Panc1 (cell line): Measurements from ENCODE around the gene TDRD1. TPM values are rescaled to one million over a fixed set of nuclear protein-coding genes. Genes with fewer than 3 reads are reported as not detected.

Experiments
- ATAC-seq: fragments of 200-7000 bp; cut with Tn5 transposase; 2 replicates; pipeline ENCODE4 v1.9.1; 2020; ENCODE audit warnings: mild to moderate bottlenecking, moderate library complexity
- BruUV-seq: library from RNA; stranded (reverse); fragments of 400-500 nt; replicated peaks from 2 replicates; lab custom pipeline; 2021; lab: Mats Ljungman, UMichigan
- CTCF ChIA-PET: fragments of 300-600 bp; sonication (Branson Sonifier 250); formaldehyde crosslinking; loops from one replicate; lab custom pipeline; 2022; ENCODE audit warnings: antibody characterized with exemption; lab: Charles Lee
- POLR2A ChIA-PET: fragments of 300-600 bp; sonication (Branson Sonifier 250); formaldehyde crosslinking; loops from one replicate; lab custom pipeline; 2022; ENCODE audit warnings: antibody characterized with exemption; lab: Charles Lee
- DNase-seq: peaks from one replicate; pipeline ENCODE4 v3.0.0-alpha.2; 2010; ENCODE audit warnings: low read depth, low spot score
- H3K27ac ChIP-seq: 2 replicates; pipeline ENCODE4 v1.5.1; 2011; ENCODE audit warnings: mild to moderate bottlenecking, low read length, inconsistent platforms
- H3K27me3 ChIP-seq: fragments of 200-500 bp; sonication (Bioruptor generic); 2 replicates; pipeline ENCODE4 v1.6.0; 2014; ENCODE audit warnings: low read length, inconsistent platforms; ENCODE audit not compliant: control insufficient read depth, insufficient read depth
- H3K36me3 ChIP-seq: fragments of 200-500 bp; sonication (Bioruptor generic); 2 replicates; pipeline ENCODE4 v1.5.1; 2014; ENCODE audit warnings: inconsistent platforms, mild to moderate bottlenecking, low read length, moderate library complexity; ENCODE audit not compliant: control insufficient read depth, insufficient read depth
- H3K4me1 ChIP-seq: 2 replicates; pipeline ENCODE4 v1.5.1; 2011; ENCODE audit warnings: inconsistent platforms, mild to moderate bottlenecking, low read length, moderate library complexity; ENCODE audit not compliant: control insufficient read depth, insufficient read depth
- H3K4me3 ChIP-seq, 2 experiments: 2 replicates each; pipeline ENCODE4 v1.5.1; 2011 to 2012; ENCODE audit warnings: low read depth in 2 of 2, low read length in 2 of 2, mild to moderate bottlenecking in 2 of 2, inconsistent platforms in 1 of 2, moderate library complexity in 1 of 2
- H3K9me3 ChIP-seq: fragments of 200-500 bp; sonication (Bioruptor generic); 2 replicates; pipeline ENCODE4 v1.5.1; 2014; ENCODE audit warnings: low read depth, mild to moderate bottlenecking, inconsistent platforms, low read length, moderate library complexity; ENCODE audit not compliant: control insufficient read depth, insufficient read depth
- POLR2AphosphoS5 ChIP-seq: IDR thresholded peaks from 2 replicates; pipeline ENCODE4 v1.6.1; 2012; ENCODE audit warnings: mild to moderate bottlenecking, low read depth, low read length, moderate library complexity
- SIN3A ChIP-seq: IDR thresholded peaks from 2 replicates; pipeline ENCODE4 v1.6.1; 2012; ENCODE audit warnings: low read depth, mild to moderate bottlenecking, low read length, moderate library complexity, borderline replicate concordance; ENCODE audit not compliant: insufficient read depth
- TCF7L2 ChIP-seq: IDR thresholded peaks from 2 replicates; pipeline ENCODE4 v1.6.1; 2011; ENCODE audit warnings: mild to moderate bottlenecking, low read depth, low read length, inconsistent platforms
- in situ Hi-C: cut with HindIII; loops from 2 replicates; pipeline ENCODE4 v1.10.0; 2016; ENCODE audit warnings: low sequenced_read_pairs, low pct_unique_long_range_greater_than_20kb
- intact Hi-C: fragments of 100-400 bp; cut with micrococcal nuclease; formaldehyde crosslinking; loops from one replicate; pipeline ENCODE4 v1.10.0; 2022; ENCODE audit not compliant: unreplicated experiment
- total RNA-seq: library from RNA; stranded (reverse); gene quantifications from one replicate; pipeline ENCODE4 v1.2.1, GENCODE V29; 2021; ENCODE audit not compliant: unreplicated experiment
- TF ChIP-seq, protein P1 (sequence below): fragments of 450-650 bp; IDR thresholded peaks from 2 replicates; pipeline ENCODE4 v1.5.1; 2017; ENCODE audit warnings: mild to moderate bottlenecking
- TF ChIP-seq, protein P2 (sequence below), 2 experiments: IDR thresholded peaks; 2 replicates each; pipeline ENCODE4 v1.6.1; 2011 to 2012; ENCODE audit warnings: low read depth in 2 of 2, control low read depth in 1 of 2, low read length in 1 of 2, mild to moderate bottlenecking in 1 of 2, moderate library complexity in 1 of 2; ENCODE audit not compliant: insufficient read depth in 1 of 2

Gene TDRD1
- total RNA-seq, 1 experiment from 2014 or later = not detected

DNA sequence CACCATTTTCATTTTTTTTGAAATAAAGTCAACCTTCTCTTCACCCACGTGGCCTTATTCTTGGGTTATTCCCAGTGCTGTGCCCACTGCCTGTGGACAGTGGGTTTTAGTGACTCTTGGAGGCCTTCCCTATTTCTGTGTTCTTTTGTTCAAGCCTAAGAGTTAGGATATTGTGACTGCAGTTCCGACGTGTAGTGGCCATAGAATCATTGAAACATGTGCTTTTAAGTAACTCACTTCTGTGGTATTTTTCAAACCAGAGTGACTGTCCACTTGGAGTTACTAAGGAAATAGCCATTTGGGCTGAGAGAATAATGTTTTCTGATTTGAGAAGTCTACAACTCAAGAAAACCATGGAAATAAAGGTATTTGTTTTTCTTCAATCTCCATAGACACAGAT lies 23.7 kb downstream of the TDRD1 start:
- H3K4me3 ChIP-seq = no peak overlapping the region
- TF ChIP-seq TCF7L2 (no peak), POLR2AphosphoS5 (no peak), SIN3A (no peak)
- TF ChIP-seq, protein P1, sequence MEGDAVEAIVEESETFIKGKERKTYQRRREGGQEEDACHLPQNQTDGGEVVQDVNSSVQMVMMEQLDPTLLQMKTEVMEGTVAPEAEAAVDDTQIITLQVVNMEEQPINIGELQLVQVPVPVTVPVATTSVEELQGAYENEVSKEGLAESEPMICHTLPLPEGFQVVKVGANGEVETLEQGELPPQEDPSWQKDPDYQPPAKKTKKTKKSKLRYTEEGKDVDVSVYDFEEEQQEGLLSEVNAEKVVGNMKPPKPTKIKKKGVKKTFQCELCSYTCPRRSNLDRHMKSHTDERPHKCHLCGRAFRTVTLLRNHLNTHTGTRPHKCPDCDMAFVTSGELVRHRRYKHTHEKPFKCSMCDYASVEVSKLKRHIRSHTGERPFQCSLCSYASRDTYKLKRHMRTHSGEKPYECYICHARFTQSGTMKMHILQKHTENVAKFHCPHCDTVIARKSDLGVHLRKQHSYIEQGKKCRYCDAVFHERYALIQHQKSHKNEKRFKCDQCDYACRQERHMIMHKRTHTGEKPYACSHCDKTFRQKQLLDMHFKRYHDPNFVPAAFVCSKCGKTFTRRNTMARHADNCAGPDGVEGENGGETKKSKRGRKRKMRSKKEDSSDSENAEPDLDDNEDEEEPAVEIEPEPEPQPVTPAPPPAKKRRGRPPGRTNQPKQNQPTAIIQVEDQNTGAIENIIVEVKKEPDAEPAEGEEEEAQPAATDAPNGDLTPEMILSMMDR = no peak
- TF ChIP-seq, protein P2, sequence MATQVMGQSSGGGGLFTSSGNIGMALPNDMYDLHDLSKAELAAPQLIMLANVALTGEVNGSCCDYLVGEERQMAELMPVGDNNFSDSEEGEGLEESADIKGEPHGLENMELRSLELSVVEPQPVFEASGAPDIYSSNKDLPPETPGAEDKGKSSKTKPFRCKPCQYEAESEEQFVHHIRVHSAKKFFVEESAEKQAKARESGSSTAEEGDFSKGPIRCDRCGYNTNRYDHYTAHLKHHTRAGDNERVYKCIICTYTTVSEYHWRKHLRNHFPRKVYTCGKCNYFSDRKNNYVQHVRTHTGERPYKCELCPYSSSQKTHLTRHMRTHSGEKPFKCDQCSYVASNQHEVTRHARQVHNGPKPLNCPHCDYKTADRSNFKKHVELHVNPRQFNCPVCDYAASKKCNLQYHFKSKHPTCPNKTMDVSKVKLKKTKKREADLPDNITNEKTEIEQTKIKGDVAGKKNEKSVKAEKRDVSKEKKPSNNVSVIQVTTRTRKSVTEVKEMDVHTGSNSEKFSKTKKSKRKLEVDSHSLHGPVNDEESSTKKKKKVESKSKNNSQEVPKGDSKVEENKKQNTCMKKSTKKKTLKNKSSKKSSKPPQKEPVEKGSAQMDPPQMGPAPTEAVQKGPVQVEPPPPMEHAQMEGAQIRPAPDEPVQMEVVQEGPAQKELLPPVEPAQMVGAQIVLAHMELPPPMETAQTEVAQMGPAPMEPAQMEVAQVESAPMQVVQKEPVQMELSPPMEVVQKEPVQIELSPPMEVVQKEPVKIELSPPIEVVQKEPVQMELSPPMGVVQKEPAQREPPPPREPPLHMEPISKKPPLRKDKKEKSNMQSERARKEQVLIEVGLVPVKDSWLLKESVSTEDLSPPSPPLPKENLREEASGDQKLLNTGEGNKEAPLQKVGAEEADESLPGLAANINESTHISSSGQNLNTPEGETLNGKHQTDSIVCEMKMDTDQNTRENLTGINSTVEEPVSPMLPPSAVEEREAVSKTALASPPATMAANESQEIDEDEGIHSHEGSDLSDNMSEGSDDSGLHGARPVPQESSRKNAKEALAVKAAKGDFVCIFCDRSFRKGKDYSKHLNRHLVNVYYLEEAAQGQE (IDR thresholded peaks at IDR 0.05; ENCODE audit: insufficient read depth in 1 of 2, low read depth in 2 of 2, low read length in 1 of 2) = no peak
- in situ Hi-C loops (no loop called here), intact Hi-C loops (no loop called here)
- POLR2A ChIA-PET = no interaction called here
- ATAC-seq (no peak), DNase-seq (no peak)
- no peak overlapping the region for H3K27ac ChIP-seq
- H3K4me1 ChIP-seq = no peaks in the 10 kb centered on the region
- H3K36me3 ChIP-seq = no peaks in the 10 kb centered on the region
- H3K27me3 ChIP-seq = peaks cover 9% of the 10 kb centered on the region
- H3K9me3 ChIP-seq = no peaks in the 10 kb centered on the region
- BruUV-seq = no TSS peak
- CTCF ChIA-PET = no interaction called here

DNA sequence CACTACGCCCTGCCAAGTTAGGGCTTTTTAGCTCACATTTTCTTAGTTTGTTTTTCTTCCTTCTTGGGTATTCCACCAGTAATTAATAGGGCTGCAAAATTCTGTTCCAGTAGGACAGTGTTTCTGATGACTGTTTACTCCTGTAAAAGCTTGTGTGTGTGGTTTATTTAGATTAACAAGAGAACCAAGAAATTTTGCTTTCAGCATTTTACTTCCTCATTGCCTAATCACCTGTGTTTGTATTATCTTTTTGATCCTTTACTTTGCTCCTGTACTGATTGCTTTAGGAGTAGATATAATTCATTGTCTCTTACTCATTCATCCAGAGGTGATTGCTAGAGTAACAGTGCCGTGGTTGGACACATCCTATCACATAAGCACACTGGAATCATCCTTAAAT lies 27.7 kb downstream of the TDRD1 start:
- no peak for ATAC-seq
- BruUV-seq = no TSS peak

More for the DNA sequence above, 27.7 kb downstream of the TDRD1 start:
- no peak for DNase-seq
- Histone ChIP-seq H3K9me3 (no peaks in the 10 kb centered on the region), H3K27me3 (peaks cover 22% of the 10 kb centered on the region), H3K27ac (no peak overlapping the region), H3K4me3 (no peak overlapping the region), H3K4me1 (no peaks in the 10 kb centered on the region), H3K36me3 (no peaks in the 10 kb centered on the region)
- in situ Hi-C loops = no loop called here
- POLR2A ChIA-PET = interaction anchor here (0.6 kb wide), 1 partner anchor 86 kb away, joined by 3 read pairs; no protein-coding TSS in a partner anchor
- intact Hi-C loops = no loop called here
- no peak for TF ChIP-seq SIN3A
- no peak for TF ChIP-seq TCF7L2
- no peak for TF ChIP-seq POLR2AphosphoS5
- TF ChIP-seq, protein P1 = no peak
- TF ChIP-seq, protein P2 (IDR thresholded peaks at IDR 0.05; ENCODE audit: insufficient read depth in 1 of 2, low read depth in 2 of 2, low read length in 1 of 2) = no peak
- CTCF ChIA-PET = interaction anchor here (0.6 kb wide), 1 partner anchor 1686 kb away, joined by 3 read pairs; no protein-coding TSS in a partner anchor
